GM19397 (cell line): Measurements from ENCODE around the gene GSTM3.
"Not testable (repeated sequence)": the region's sequence is repeated elsewhere in the genome, so short reads cannot be mapped to it uniquely, and the experiment has no call there.

Source experiments
- ATAC-seq: cut with Tn5 transposase; IDR thresholded peaks from one replicate; pipeline ENCODE4 v1.9.1; 2021; ENCODE audit warnings: mild to moderate bottlenecking, moderate library complexity; ENCODE audit not compliant: unreplicated experiment

Gene GSTM3

GRCh38 chr1:109776206-109776835 lies 35.5 kb upstream of the GSTM3 start:
- ATAC-seq: no peak

GRCh38 chr1:109775398-109775797 lies 34.6 kb upstream of the GSTM3 start:
- ATAC-seq: no peak

DNA sequence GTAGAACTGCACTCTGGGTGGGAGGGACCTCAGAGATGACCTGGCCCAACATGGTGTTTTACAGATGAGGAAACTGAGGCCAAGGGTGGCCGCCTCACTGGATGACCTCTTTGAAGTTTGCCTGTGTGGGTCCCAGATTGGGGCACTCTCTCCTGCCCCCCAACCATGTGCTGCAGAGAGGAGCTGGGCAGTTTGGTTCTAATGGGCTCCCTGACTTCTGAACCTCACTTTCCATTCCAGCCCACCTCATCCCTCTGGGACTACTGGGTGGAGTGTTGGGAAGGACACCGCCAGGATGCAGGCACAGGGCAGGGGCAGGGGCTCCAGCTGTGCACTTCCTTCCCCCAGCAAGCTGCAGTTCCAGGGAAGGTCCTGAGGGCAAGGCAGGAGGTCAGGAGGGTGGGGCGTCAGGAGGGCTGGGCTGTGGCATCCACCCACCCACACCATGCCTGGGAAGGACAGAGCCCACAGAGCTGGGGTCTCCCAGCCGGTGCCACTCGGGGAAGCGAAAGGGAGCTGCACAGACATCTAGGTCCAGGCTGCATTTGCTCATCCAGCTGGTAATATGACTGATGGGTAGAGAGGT lies 33.2 kb upstream of the GSTM3 start:
- no peak for ATAC-seq

DNA sequence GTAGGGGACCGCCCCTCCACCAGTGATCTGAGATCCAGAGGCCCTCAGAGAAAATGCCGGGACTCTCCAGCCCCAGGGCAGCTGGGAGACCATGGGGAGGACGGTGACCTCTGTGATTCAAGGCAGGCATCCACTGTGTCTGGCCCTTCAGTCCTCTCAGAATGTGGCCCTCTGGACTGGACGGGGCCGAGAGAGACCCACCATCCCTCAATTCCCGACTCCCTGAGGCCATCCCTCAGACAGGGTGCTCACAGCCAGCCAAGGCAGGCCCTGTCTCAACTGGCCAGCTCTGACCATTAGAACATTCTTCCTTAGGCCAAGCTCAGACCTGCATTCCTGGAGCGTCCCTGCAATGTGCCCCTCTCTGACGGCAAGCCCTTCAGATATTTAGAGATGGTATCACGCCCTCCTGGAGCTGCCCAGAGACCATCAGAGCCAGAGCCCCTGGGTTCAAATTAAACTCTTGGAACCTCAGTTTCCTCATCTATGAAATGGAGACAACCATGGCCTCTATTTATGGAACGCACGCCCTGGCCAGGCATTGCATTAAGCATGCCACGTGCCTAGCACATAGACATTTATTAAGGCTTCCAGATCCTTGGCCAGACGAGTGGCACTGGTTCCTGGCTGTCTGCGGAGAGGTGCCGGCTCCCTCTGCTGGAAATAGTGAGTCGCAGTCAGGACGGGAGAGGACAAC lies 32.5 kb upstream of the GSTM3 start:
- ATAC-seq: peak; percentile 64

DNA sequence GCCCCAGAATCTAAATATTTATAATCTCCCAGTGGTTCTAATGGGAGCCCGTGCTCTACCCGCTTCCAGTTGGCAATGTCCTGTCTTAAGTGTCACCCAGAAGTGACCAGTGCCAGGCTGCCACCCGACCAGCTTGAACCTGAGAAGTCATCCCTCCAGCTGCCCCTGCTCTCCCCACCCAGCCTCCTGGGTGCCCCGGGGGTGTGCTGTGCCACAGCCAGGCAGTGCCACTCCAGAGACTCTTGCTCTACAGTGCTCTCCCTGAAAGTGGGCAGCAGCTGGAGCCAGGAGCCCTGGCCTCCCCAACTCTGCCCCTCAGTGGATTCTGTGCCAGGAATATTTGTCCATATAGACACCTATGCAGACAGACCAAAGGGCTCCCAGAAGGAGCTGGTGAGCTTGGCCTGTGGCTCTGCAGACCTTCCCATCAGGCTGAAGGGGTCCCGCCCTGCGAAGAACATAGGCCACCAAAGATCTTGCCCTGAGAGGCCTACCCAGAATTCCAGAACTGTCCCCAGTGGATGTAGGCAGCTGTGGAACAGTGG lies 31.9 kb upstream of the GSTM3 start:
- ATAC-seq: no peak

GRCh38 chr1:109771712-109772657 lies 31.1 kb upstream of the GSTM3 start:
- ATAC-seq: no peak

DNA sequence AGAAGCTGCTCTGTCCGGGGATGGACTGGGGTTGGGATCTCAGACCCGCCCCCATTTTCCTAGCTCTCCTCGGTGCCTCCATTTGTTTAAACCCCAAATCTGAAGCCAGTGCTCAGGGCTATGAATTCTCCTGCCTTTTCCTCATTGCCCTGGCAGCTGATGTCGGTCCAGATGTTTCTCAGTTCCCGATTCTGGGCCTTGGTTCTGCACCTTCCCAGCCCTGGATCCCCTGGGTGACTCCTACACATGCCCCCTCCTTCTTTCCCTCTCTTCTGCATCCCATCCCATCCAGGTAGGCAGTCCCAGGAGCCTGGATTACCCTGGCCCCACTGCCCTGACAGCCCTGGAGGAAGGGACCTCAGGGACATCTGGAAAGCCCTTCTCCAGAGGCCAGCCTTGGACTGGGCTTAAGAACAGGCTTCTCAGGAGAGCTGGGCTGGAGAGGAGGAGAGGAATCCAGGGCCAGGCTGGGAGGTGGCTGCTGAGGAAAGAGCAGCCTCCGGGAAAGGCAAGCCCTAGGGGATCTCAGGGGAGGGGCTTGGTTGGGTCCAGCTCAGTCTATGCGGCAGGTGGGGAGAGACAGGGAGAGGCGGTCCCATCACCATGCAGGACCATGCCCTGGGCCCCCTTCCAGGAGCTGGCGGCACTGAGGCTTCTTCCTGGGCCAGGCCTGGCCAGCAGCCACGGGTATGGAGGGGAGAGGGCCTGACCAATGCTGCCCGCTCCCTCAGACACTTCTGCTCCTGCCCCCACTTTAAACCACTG lies 29.7 kb upstream of the GSTM3 start:
- no peak for ATAC-seq

DNA sequence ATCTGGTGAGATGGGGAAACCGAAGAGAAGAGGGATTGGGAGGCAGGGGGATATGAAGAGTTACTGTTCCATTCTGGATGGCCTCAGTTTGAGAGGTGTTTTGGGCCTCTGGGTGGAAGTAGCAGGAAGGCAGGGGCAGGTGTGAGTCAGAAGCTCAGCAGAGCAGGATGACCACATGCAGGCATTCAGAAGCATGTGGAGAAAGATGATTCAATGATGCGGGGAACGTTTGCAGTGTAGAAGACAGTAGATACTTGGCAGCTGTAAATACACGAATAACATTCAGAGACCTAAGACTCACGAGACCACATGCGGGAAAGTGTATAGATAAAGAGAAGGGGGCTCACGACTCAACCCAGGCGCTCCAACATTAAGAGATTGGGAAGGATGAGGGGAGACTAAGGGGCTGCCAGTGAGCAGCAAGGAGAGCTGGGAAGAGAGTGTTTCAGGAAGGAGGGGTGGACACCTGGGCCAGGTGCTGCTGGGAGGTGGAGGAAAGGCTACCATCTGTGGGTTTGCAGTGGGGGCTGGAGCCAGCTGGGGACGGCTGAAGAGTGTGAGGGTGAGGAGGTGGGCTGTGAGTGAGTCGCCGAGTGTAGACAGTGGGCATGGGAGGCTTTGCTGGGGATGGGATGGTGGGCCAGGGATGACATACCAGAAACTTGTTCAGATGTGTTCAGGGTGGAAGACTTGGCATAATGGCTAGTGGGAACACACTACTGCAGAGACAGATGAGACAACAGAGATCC lies 28.7 kb upstream of the GSTM3 start:
- ATAC-seq: no peak

DNA sequence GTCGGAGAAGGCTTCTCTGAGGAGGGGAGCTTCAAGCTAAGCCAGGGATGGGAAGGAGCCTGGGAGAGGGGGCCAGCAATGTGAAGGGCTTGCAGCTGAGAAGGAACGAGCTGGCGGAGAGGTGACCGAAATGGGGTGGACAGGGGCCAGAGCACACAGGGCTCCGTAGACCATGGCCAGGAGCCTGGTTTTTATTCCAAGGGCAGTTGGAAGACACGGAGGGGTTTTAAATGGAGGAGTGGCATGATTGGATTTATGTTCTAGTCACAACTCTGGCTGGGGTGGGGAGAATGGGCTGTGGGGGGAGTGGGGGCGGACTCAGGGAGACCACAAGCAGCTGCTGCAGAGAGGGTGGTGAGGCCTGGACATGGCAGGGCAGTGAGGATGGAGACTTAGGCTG lies 28.0 kb upstream of the GSTM3 start:
- ATAC-seq: no peak

DNA sequence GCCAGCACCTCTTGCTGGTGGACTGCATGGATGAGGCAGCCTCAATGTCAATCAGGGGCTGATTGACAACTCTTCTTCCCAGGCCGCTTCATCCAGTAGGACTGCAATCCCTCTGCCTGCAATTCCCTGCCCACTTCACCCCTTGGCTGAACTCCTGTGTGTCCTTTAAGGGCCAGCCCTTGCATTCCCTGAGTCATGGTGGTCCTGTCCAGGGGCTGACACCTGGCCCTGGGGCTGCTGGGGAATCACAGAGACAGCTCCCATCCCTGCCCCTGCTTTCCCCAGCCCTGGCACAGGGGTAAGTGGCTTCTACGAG lies 27.5 kb upstream of the GSTM3 start:
- no peak for ATAC-seq

DNA sequence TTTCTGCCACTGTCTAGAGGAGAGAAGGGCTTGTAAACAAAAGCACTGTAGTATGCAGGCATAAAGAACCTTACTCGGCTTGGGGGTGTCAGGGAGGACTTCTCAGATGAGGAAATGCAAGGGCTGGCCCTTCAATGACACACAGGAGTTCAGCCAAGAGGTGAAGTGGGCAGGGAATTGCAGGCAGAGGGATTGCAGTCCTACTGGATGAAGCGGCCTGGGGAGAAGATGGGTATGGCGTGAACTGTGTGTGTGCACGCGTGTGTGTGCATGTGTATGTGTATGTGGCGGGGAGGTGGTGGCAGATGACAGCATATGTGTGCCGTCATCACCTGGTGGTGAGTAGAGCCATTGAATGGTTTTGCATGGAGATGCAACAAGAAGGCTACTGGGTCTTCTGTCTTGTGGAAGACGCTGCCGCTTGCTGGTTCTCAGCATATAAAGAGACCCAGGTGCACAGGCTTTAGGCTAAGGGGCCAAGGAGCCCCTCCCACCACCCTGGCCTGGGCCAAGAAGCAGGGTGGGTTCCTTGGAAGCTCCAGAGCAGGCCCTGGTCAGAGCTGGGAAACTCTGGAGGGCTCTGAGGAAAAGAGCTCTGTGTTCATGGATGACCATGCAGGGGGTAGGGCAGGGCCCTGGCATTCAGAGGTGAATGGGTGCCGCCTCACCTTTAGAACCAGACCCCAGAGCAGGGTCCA lies 26.9 kb upstream of the GSTM3 start:
- no peak for ATAC-seq

- ATAC-seq: not testable (repeated sequence)
Measured at GRCh38 chr1:109766991-109767636, 26.3 kb upstream of the GSTM3 start.

DNA sequence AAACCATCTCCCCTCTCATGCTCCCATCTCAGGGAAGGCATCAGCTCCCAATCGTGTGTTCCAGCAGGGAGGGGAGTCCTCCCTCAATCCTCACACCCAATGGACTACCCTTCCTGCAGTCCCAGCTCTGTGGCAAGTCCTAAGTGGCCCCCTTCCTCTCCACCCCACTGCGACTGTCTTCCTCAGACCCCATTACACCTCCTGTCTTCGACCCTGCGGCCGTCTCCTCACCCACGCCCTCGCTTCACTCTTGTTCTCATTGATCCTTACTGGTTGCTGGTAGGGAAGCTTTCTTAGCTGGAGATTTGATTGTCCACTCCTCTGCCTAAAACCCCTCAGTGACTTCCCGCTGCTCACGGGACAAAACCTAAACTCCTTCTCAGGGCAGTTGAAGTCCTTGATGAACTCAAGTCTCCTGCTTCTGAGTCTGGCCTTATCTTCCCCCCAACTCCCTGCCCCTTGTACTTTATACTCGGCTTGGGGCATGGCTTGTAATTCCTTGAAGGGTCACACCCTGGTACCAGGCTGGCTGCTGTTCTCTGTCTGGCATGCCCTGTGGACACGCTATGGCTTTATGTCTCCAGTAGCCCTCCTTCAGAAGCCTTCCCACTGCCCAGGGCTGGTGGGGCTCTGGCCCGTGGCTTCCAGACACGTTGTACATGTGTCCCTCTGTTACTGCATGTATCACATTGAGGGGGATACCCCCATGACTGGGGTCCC lies 25.2 kb upstream of the GSTM3 start:
- ATAC-seq: no peak

GRCh38 chr1:109765483-109765815 lies 24.6 kb upstream of the GSTM3 start:
- ATAC-seq: no peak

- ATAC-seq: no peak
Measured at GRCh38 chr1:109764561-109765482, 24.0 kb upstream of the GSTM3 start.

GRCh38 chr1:109763646-109764415 lies 23.0 kb upstream of the GSTM3 start, which contains the start of gene EPS8L3:
Gene EPS8L3 (minus strand): TSS chr1:109763923. CDS start chr1:109761749, 2,174 bp downstream.
- ATAC-seq: no peak
